ENCODE data around the gene USP10.

USP10 gene

DNA sequence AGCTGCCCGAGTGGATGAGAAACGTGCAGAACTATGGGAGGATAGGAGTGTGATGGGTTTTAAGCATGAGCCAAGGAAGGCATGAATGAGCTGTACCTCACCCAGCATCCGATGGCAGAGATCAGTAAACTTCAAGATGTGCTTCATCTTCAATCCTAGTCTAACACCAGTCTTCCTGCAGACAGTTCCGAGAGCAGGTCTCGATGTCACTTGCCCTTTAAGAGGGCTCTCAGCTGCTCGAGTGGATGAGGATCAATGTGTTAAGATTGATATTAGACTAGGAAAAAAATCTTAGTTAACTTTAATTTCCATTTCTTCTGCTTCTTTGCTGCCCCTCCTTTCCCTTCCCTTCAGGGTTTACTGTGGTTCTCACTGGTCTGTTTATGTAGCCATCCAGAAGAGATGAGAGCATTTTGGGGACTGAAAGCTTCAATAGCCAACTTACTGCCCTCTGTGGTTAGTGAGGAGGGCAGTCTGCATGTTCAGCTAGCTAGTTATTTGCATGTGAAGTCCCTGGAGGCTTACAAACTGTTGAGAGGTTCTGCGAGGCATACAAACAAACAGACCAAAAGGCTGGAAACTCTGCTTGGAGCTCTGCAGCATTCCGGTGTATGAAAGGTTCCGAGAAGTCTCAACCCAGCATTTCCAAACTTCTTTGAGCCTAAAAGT lies 36.2 kb upstream of the USP10 start:
- DNase-seq (ENCODE audit: low read depth): no peak
- TF ChIP-seq, protein P1, sequence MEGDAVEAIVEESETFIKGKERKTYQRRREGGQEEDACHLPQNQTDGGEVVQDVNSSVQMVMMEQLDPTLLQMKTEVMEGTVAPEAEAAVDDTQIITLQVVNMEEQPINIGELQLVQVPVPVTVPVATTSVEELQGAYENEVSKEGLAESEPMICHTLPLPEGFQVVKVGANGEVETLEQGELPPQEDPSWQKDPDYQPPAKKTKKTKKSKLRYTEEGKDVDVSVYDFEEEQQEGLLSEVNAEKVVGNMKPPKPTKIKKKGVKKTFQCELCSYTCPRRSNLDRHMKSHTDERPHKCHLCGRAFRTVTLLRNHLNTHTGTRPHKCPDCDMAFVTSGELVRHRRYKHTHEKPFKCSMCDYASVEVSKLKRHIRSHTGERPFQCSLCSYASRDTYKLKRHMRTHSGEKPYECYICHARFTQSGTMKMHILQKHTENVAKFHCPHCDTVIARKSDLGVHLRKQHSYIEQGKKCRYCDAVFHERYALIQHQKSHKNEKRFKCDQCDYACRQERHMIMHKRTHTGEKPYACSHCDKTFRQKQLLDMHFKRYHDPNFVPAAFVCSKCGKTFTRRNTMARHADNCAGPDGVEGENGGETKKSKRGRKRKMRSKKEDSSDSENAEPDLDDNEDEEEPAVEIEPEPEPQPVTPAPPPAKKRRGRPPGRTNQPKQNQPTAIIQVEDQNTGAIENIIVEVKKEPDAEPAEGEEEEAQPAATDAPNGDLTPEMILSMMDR (conservative IDR thresholded peaks at IDR 0.05; ENCODE audit: low read length): no peak
- H3K4me3 ChIP-seq (ENCODE audit: low read length): no peak overlapping the region

DNA sequence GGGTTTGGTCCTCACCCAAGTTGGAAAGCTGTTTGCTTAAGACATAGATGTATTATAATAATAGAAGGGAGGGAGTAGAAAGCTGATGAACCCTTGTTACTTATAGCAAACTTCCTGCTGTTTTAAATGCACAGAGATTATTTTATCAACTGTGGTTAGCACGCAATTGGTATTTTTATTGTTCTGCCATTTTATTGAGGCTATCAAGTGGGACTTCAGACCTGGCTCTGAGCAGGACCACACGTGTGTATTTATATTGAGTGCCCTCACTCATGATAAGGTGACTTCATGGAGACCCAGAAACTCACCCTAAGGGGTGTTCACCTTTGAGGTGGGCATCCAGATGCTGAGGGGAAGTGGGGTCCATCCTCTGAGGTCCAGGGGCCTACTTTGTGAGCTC lies 34.4 kb upstream of the USP10 start:
- DNase-seq (ENCODE audit: low read depth): no peak
- no peak overlapping the region for H3K4me3 ChIP-seq (ENCODE audit: low read length)
- TF ChIP-seq, protein P1 (conservative IDR thresholded peaks at IDR 0.05; ENCODE audit: low read length): no peak

DNA sequence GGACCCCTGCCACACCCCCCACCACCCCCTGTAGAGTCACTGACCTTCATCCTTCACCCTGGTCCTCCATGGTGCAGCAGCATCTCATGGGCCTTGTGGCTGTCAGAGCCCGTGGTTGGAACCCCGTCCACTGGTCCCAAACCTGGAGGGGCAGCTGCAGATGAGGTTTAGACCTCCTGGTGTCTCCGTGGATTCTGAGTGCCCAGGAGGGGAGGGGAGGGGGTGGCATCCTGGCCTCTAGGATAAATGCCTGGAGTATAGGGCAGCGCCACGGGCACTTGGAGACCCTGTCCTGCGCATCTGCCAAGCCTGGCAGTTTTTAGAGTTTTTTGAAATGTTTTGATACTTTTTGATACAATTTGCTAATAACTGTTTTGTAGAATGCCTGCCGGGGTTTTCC lies 34.0 kb upstream of the USP10 start:
- no peak for DNase-seq (ENCODE audit: low read depth)
- TF ChIP-seq, protein P1 (conservative IDR thresholded peaks at IDR 0.05; ENCODE audit: low read length): no peak
- no peak overlapping the region for H3K4me3 ChIP-seq (ENCODE audit: low read length)

DNA sequence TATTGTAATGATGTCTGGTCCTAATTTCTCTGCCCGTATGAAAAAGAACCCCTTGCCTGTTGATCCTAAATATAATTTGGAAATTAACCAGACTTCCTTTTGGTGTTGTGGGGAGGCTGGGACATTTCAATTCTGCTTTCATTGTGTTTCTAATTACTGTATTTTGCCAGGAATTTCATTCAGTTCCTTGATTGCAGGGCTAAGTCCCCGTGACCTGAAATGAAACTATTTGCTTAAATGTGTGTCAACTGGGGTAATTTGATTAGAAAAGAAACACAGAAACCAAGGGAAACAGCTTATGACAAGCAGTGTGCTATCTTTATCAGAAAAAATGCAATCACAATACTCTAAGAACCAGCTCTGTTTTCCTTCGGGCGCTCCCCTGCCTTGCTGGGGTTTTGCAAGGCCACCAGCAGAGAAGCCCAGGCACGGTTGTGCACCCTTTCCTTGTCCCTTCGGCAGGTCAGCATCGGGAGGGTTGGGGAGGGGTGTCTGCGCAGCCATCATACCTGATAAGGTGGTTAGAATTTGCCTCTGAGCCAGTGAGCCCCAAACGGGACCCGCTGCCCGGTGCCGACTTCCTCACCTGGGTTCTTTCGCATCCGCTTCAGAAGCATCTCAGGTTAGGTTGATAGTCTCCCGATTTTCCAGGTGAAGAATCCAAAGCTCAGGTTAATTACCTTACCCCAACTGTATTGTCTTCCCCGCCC lies 32.0 kb upstream of the USP10 start:
- TF ChIP-seq, protein P1 (conservative IDR thresholded peaks at IDR 0.05; ENCODE audit: low read length): no peak
- no peak overlapping the region for H3K4me3 ChIP-seq (ENCODE audit: low read length)
- DNase-seq (ENCODE audit: low read depth): peak; percentile 30

DNA sequence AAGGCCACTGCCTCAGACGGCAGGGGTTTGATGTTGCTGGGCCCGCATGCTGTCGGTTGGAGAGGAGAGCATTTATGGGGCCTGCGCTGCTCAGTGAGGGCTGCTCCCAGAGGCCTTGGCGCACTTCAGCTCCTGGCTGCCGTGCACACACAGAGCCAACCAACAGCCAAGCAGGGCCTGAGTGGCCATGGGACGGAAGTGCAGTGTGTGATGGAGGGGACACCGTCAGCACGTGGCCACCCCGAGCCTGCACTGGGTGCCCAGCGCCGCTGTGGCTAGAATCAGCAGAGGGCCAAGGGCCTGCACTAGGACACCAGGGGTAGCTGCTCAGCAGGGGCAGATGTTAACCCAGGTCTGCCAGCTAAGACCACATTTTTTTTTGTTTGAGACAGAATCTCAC lies 29.7 kb upstream of the USP10 start:
- H3K4me3 ChIP-seq (ENCODE audit: low read length): no peak overlapping the region
- TF ChIP-seq, protein P1 (conservative IDR thresholded peaks at IDR 0.05; ENCODE audit: low read length): no peak
- no peak for DNase-seq (ENCODE audit: low read depth)

DNA sequence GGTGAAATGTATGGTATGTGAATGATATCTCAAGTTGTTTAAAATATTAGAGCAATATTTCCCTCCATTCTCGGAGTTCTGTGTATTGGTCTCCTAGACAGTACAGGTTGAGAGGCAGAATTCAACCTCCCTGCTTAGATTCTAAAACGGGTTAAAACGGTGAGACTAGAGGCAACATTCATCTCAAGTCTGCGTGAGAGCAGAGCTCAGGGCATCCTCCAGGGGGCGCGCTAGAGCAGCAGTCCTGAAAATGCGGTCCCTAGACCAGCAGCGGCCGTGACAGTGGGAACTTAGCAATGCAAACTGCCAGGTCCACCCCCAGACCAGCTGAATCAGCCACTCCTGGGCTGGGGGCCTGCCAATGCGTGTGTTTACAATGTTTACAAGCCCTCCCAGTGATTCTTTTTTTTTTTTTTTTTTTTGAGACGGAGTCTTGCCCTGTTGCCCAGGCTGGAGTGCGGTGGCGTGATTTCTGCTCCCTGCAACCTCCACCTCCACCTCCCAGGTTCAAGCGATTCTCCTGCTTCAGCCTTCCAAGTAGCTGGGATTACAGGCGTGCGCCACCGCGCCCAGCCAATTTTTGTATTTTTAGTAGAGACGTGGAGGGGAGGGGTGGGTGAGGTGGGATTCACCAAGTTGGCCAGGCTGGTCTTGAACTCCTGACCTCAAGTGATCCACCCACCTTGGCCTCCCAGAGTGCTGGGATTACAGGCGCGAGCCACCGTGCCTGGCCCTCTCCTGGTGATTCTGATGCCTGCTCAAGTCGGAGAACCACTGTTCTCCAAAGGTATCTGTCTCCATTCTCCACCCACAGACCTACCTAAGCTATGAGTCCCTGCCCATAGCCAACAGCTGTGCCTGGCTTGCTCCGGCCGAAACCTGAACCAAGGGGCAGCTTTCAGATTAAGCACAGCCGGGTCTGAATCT lies 27.3 kb upstream of the USP10 start:
- TF ChIP-seq, protein P1 (conservative IDR thresholded peaks at IDR 0.05; ENCODE audit: low read length): peak; percentile 95
- H3K4me3 ChIP-seq (ENCODE audit: low read length): no peak overlapping the region
- peak; percentile 68 for DNase-seq (ENCODE audit: low read depth)
